ENCODE results near the gene PRKCA.

PRKCA gene

GRCh38 chr17:66740226-66740625 is 437.8 kb downstream of the PRKCA start:
- Histone ChIP-seq H3K9ac (no peak overlapping the region), H3K4me1 (ENCODE audit: low read depth, poor library complexity, severe bottlenecking) (no peaks in the 10 kb centered on the region), H3K4me2 (no peak overlapping the region), H3K4me3 (IDR thresholded peaks at IDR 0.05; ENCODE audit: insufficient read depth, low read depth, low read length) (no peak overlapping the region), H3K27ac (no peak overlapping the region), H2AFZ (ENCODE audit: low read depth) (no peak overlapping the region), H3K36me3 (ENCODE audit: insufficient read depth) (no peaks in the 10 kb centered on the region), H3K79me2 (ENCODE audit: insufficient read depth, low read depth) (no peaks in the 10 kb centered on the region), H4K20me1 (ENCODE audit: insufficient read depth) (no peaks in the 10 kb centered on the region), H3K27me3 (ENCODE audit: insufficient read depth, low read depth) (no peaks in the 10 kb centered on the region)
- no peak for TF ChIP-seq CTCF (conservative IDR thresholded peaks at IDR 0.05; ENCODE audit: low read depth, low read length)

GRCh38 chr17:66743511-66743910 is 441.1 kb downstream of the PRKCA start:
- Histone ChIP-seq H3K4me1 (ENCODE audit: low read depth, poor library complexity, severe bottlenecking) (no peaks in the 10 kb centered on the region), H3K4me3 (IDR thresholded peaks at IDR 0.05; ENCODE audit: insufficient read depth, low read depth, low read length) (no peak overlapping the region), H3K9ac (no peak overlapping the region), H4K20me1 (ENCODE audit: insufficient read depth) (no peaks in the 10 kb centered on the region), H2AFZ (ENCODE audit: low read depth) (no peak overlapping the region), H3K4me2 (no peak overlapping the region), H3K27me3 (ENCODE audit: insufficient read depth, low read depth) (no peaks in the 10 kb centered on the region), H3K27ac (no peak overlapping the region), H3K79me2 (ENCODE audit: insufficient read depth, low read depth) (no peaks in the 10 kb centered on the region), H3K36me3 (ENCODE audit: insufficient read depth) (no peaks in the 10 kb centered on the region)
- TF ChIP-seq CTCF (conservative IDR thresholded peaks at IDR 0.05; ENCODE audit: low read depth, low read length) = no peak

- no peak for TF ChIP-seq CTCF (conservative IDR thresholded peaks at IDR 0.05; ENCODE audit: low read depth, low read length)
- Histone ChIP-seq H3K4me2 (no peak overlapping the region), H3K79me2 (ENCODE audit: insufficient read depth, low read depth) (no peaks in the 10 kb centered on the region), H2AFZ (ENCODE audit: low read depth) (no peak overlapping the region), H3K36me3 (ENCODE audit: insufficient read depth) (no peaks in the 10 kb centered on the region), H3K27ac (no peak overlapping the region), H3K4me3 (IDR thresholded peaks at IDR 0.05; ENCODE audit: insufficient read depth, low read depth, low read length) (no peak overlapping the region), H3K9ac (no peak overlapping the region), H4K20me1 (ENCODE audit: insufficient read depth) (no peaks in the 10 kb centered on the region), H3K4me1 (ENCODE audit: low read depth, poor library complexity, severe bottlenecking) (no peaks in the 10 kb centered on the region), H3K27me3 (ENCODE audit: insufficient read depth, low read depth) (no peaks in the 10 kb centered on the region)
Observed at GRCh38 chr17:66746736-66747135, 444.3 kb downstream of the PRKCA start.

- TF ChIP-seq CTCF (conservative IDR thresholded peaks at IDR 0.05; ENCODE audit: low read depth, low read length) = no peak
- no peak overlapping the region for H2AFZ ChIP-seq (ENCODE audit: low read depth)
- H3K79me2 ChIP-seq (ENCODE audit: insufficient read depth, low read depth) = no peaks in the 10 kb centered on the region
- H3K27me3 ChIP-seq (ENCODE audit: insufficient read depth, low read depth) = no peaks in the 10 kb centered on the region
- H3K4me3 ChIP-seq (IDR thresholded peaks at IDR 0.05; ENCODE audit: insufficient read depth, low read depth, low read length) = no peak overlapping the region
- no peak overlapping the region for H3K9ac ChIP-seq
- no peaks in the 10 kb centered on the region for H4K20me1 ChIP-seq (ENCODE audit: insufficient read depth)
- H3K4me2 ChIP-seq = no peak overlapping the region
- H3K36me3 ChIP-seq (ENCODE audit: insufficient read depth) = no peaks in the 10 kb centered on the region
- H3K27ac ChIP-seq = no peak overlapping the region
- H3K4me1 ChIP-seq (ENCODE audit: low read depth, poor library complexity, severe bottlenecking) = no peaks in the 10 kb centered on the region
Observed at GRCh38 chr17:66747578-66748275, 445.3 kb downstream of the PRKCA start.
